ENCODE results near the gene RHBDD1. TPM values are rescaled to one million over a fixed set of nuclear protein-coding genes. Genes with fewer than 3 reads are reported as not detected.

The RHBDD1 gene
- total RNA-seq, 1 experiment from 2014 or later = 6.6 TPM

DNA sequence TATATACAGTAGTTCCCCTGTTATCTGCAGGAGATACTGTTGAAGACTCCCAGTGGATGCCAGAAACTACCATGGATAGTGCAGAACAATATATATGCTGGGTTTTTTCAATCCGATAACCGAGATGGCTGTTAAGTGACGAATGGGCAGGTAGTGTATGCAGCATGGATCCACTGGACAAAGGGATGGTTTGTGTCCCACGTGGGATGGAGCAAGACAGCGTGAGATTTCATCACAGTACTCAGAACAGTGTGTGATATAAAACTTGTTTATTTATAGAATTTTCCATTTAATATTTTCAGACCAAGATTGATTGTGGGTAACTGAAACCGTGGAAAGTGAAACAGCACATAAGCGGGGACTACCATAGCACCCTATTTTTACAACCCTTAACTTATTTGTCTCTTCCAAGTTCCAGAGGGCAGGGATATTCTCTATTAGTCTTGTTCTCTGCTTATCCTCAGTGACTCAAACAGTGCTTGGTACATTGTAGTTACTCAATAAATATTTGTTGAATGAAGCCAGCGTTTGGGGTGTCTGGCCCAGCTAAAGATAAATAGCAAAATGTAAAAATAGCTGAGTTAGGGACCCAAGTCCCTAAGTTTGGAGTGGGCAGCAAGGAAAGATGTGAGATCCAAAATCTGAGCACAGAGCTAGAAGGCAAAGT is 50.0 kb downstream of the RHBDD1 start:
- no peak for DNase-seq (ENCODE audit: low read depth)

DNA sequence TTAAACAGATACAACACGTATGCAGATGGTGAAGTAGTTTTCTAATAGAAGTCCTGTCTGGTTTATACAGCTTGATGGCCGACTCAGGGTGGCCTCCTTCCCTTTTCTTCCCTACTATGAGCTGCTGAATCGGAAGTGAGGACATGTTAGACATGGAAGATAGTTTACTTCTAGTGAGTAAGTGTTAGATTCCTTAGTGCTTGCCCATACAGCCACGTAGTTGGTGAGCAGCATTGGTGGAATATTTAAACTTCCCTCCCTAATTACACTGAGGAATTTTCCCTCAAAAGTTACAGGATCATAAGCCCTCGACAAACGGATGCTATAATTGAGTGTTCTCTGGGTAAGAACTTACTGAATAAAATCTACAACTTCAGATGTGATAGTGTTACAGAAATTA is 52.1 kb downstream of the RHBDD1 start:
- DNase-seq (ENCODE audit: low read depth) = peak; percentile 59

DNA sequence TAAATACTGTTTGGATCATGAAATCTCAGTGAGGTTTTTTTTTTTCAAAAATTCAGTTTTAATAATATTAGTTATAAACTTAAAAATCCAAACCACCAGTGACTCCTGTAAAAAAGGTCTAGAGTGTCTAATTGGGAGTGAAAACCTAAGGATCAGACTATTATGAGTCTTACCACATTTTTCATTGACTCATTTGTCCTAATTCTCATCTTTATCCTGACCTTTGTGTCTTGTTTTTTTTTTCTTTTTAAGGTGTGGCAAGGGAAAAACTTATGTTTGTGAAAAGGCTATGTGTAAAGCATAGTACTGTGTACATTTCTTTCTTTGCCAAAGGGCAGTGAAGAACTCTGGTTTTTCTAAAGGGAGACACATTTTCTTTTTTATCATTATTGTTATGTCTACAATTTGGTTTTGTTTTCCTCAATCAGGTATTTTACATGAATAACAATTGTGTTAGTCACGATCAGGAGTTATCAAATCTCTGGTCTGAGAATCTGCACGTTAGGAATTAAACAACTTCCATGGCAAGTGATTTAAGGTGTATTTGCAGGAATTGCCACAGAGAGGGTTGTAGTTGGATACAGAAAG is 52.6 kb downstream of the RHBDD1 start:
- peak; percentile 49 for DNase-seq (ENCODE audit: low read depth)

DNA sequence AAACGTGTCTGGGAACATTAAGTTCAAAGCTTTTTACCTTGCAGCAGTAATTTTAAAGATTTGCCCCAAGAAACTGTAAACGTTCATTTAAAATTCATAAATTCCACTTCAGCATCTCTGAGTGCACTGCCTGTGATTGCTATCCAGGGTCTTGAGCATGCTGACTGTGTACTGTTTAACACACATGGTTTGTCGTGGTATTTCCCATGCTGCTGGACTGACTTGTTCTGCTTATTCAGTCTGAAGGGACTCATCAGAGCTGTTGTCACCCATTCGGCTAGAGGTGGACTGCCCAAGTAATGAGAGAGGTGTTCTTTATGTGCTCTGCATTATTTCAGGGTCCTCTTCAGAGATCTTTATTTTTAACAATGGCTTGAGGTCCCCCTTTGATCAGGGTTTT is 53.1 kb downstream of the RHBDD1 start:
- no peak for DNase-seq (ENCODE audit: low read depth)

DNA sequence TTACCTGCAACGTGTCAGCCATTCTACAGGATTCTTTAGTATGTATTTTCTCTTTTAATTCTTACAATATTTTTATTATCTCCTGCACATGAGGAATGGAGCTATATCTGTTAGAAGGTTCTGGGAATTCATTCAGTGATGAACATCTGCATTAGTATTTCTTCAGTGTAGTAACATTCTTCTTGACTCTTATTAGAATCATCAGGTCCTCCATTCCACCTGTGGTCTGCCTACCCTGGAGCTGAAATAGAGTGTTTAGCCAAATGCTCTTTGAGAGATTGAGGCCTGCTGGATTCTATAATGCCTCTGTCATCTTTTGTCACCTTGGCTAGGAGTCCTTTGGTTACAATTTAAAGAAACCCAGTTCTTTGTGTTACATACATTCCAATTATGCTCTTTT is 54.4 kb downstream of the RHBDD1 start:
- no peak for DNase-seq (ENCODE audit: low read depth)

DNA sequence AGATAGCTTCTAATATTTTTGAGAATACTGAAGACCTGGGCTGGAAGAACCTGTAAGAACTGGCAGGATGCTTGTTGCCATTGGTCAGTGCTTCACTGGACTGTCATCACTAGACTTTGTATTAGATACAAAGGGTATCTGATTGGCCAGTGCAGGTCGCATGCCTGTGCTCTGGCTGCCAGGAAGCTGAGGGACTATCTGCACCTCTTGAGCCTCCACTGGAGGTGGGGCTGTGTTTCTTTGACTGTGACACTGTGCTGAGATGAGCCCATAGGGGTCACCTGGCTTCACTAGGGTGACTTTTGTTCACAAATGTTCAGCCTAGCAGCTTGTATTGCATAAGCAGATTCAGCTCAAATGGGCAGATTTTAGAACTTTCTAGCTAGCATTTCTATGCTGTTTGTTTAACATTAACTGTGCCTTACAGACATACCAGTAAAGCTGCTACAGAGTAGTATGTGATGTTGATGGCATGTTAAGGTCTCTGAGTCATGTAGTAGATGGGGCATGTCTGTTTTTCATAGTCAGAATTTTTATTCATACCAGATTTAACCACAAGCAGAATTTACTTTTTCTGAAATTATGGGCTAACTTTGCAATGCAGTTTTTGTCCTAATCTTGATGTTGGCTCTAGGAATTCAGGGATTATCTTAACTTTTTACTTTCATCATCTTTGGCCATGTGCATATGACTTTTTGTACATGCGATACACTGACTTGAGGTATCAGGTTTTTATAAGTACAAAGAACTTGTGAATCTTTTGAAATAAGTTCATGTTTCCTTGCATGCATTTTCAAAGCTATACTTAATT is 56.1 kb downstream of the RHBDD1 start:
- peak; percentile 67 for DNase-seq (ENCODE audit: low read depth)

DNA sequence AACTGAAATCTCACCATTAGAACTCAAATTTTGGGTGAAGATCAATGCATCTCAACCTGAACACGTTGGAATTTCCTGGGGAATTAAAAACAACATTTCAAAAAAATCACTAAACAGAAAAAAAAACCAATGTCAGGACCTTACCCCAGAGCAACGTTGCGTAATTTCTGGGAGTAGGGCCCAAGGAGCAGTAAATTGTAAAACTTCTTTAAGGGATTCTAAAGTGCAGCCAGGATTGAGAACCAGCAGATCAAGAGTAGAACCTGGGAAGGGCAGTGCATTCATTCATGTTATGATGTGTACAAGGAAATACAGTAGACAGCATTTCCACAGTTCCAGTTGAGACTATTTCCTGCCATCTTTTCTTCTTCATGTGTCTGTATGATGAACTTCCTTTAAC is 56.9 kb downstream of the RHBDD1 start:
- no peak for DNase-seq (ENCODE audit: low read depth)

DNA sequence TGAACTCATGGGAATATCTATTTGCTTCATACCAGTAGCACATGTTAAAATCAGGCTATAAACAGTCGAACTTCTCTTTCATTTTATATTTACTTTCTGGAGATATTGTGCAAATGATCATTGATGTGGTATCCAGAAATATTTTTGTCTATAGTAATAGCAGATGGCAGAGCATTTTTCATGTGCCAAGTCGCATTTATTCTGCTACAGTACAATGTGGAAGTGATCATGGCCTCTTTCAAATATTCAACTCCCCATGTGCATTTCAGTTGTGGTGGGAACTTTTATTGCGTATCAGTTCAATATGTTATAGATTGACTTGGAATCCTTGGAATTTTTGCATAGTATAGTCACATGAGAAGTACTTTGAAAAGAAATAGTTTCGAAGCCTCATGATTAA is 57.4 kb downstream of the RHBDD1 start:
- no peak for DNase-seq (ENCODE audit: low read depth)

DNA sequence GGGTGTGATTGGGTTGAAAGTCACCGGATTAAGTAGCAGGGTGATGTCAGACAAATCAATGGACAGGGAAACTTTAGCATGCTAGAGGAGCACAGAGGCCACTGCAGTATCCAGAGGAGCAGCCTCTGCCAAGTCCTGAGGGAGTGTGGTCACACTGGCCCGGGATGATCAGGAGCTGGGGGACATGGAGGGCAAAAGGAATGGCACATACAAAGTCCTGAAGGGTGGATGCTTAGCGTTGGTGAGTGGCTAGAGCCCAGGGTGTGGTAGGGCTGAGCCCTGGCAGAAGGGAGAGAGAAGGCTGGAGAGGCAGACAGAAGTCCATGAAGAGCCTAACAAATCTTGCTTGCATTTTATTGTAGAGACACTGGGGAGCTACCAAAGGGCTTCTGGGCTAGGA is 58.9 kb downstream of the RHBDD1 start:
- DNase-seq (ENCODE audit: low read depth) = no peak

DNA sequence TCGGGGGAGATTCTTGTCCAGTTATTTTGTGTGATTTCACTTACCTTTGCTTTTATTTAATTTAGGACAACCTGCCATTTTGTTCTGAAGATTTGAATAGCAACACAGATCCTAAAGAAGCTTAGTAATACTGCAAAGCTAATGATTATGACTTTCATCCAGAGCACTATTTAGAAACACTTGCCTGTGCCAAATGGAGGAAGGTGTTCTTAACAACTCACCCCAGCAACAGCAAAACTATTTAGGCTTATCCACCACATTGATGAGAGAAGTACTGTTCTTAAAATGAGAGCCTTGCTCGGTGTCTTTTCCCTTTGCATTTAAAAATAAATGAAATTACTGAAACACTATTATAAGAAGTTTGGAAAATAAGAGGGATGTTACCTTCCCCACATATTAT is 59.7 kb downstream of the RHBDD1 start:
- DNase-seq (ENCODE audit: low read depth) = no peak

DNA sequence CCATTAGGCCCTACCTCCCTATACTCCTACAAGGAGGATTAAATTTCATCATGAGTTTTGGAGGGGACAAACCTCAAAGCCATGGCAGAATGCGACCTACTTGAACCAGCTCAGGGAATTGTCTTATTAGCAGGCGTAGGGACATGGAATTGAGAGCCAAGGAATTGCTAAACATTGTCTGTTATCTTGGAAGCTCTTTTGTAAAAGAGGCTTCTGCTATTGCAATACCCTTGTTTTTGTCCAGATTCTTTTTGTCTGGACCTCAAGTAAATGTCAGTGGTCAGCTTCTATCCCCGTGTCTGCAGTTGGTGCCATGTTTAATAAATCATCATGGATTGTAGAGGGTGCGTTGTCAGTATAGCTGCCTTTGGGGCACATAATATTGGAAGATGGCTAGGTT is 62.3 kb downstream of the RHBDD1 start:
- DNase-seq (ENCODE audit: low read depth) = no peak

DNA sequence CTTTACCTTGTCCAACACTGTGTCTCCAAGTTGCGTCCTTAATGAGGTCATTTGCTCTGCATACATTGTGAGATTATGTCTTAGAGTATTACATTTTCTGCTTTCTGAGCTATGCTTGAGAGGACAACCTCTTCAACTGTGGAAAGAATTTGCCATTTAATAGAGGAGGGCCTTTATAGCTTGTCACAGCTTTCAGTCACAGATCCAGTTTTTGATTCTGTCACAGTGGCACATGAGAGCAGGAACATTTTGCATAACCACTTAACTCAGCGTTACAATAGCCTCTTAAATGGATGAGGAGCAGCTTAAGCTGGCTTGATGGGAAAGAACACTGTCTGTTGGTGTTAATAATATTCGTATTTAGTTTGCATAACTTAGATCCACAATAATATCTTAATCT is 63.0 kb downstream of the RHBDD1 start:
- DNase-seq (ENCODE audit: low read depth) = no peak

DNA sequence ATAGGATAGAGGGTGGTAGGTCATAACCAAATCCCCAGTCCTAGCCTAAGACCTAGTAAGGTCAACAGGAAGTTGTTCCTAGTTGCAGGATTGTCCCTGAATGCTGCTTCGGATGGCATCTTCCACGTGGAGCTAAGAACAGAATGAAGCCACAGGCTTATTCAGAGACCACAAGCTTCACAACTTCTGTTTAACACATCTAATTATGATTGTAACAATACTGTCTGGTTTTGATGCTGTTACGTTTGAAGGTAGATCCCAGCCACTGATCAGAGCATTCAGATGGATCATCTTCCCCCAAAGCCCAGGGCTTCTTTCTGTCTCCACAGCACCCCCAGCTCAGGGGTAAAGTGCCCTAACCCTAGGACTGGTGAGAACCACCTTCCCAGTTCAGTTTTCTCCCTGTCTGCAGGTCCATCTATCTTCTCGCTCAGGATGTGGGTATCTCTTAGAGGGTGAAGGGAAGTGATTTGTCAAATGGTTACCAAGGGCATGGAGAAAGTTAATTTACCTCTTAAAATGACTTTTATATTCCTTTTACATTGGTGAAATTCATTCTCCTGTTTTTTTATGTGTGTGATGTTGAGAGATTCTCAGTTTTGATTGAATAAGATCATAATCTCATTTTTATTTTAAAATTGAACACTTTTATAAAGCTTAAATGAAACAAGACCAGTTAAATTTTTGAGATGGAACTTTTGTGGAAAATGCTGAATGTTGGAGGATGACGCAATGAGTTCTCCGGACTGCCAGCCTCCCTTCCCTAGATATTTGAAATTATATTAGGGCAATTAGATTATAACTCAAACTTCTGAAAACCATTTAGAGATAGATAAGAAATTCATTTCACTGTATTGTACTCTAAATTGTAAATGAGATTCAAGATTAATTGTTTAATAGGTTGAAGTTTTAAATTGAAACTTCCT is 66.5 kb downstream of the RHBDD1 start:
- no peak for DNase-seq (ENCODE audit: low read depth)

DNA sequence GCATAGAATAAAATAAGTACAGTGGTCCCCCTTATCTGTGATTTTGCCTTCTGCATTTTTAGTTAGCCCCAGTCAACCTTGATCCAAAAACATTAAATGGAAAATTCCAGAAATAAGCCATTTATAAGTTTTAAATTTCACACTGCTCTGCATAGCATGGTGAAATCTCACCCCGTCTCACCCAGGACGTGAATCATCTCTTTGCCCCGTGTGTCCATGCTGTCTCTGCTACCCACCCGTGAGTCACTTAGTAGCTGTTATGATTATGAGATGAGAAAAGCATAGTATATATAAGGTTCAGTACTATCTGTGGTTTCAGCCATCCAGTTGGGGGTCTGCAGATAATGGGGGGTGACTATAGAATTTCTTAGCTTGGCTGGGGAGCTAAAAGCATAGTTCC is 67.3 kb downstream of the RHBDD1 start:
- DNase-seq (ENCODE audit: low read depth) = peak; percentile 92

DNA sequence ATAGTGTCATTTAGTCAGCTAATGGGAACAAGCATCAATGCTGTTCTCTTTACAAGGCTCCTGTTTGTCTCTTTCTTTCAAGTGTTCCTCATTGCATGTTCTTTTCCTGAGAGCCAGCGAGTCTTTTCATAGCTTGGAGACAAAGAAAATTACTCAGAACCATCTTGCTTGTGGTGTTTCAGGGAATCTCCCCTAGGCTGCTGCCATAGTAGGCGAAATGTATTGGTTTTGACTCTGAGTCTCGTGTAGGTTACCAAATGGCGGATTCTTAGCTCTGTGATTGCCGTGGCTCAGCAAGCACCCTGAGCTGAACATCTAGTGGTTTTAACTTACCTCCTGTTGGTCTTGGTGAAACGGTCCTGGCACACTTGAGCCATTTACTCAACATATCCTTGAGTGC is 68.7 kb downstream of the RHBDD1 start:
- no peak for DNase-seq (ENCODE audit: low read depth)

DNA sequence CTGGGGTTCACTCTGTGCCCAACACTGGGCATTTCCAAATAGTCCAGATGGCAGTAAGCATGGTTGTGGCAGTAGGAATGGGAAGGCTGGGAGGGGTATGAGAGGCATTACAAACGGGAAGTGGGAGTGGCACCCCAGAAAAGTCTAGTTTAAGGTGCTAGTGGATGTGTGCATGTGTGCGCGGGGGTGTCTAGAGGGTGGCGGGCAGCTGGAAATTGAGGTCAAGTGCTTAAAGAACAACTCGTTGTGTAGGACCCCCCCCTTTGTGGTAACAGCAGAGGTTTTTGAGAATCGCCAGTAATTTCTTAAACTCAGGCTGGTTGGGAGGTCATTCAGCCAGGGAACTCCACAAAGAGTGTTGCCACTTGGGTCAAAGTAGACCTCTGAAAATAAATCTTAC is 69.9 kb downstream of the RHBDD1 start:
- DNase-seq (ENCODE audit: low read depth) = no peak

DNA sequence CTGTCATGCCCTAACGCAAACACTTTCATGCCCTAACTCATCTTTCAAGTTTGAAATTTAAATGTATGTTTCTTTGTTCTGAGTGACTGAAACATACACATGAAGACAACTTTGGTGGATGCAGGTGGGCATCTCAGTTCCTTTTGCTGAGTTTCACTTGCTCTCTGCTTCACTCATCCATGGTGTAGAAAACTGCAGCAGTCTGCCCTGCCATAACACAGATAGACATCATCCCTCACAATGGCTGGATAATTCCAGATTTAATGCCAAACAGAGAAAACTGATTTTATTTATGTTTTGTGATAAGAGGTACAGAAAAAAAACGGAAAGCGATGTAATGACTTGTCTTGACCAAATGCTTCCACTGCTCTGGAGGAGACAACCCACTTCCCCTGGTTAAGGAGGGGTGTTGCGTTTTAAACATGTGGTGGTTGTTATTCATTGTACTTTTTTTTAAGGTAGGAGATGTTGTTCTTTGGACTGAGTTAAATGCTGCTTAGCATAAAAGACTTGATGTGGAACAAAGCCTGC is 70.4 kb downstream of the RHBDD1 start:
- DNase-seq (ENCODE audit: low read depth) = no peak

DNA sequence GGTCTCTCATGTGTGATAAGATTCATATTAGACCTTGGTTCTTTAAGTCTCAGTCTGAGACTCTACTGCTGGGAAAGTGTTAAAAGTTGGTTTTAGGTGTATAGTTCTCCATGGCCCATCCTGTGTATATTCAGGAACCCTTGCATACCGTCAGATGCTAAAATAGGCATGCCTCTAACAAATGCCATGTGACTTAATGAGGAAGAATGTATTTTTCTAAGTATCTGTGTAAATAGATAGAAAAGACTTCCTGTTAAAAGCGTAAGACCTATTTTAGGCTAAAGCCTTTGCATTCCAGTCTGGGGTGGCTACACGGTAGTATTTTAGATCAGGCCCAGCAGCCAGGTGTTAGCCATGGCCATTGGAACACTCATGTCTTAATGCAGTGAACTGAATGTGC is 73.3 kb downstream of the RHBDD1 start:
- DNase-seq (ENCODE audit: low read depth) = no peak

DNA sequence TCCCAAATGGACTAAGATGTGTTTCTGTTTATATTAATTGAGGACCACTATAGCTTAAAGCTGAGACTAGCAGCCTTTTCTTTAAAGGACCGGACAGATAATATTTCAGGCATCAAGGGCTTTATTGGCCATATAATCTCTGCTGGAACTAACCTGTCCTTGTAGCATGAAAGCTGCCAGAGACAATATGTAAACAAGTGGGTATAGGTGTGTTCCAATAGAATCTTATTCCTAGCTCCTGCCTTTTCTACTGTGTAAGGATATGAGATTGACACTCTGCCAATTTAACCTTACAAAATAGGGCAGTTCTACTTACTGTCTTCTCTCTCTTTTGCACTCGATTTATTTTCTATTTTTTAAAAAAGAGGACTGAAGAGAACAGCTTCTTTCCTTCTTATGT is 74.0 kb downstream of the RHBDD1 start:
- DNase-seq (ENCODE audit: low read depth) = no peak

DNA sequence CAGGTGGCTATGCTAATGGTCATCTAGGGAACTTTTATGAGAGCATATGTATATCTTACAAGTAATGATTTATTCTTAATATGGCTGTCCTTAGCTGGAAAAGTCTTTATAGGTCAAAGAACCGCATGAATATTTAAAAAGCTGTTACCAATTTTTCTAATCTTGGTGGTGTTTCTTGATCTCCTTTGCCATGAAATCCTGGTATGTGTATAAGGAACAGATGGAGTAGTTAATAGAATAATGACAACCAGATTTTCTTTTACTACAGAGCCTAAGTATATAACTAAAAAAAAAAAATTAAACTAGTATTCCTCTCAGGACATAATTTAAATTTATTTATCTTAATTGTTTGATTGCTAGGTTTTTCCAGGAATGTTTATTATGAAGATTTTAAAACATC is 74.5 kb downstream of the RHBDD1 start:
- no peak for DNase-seq (ENCODE audit: low read depth)

DNA sequence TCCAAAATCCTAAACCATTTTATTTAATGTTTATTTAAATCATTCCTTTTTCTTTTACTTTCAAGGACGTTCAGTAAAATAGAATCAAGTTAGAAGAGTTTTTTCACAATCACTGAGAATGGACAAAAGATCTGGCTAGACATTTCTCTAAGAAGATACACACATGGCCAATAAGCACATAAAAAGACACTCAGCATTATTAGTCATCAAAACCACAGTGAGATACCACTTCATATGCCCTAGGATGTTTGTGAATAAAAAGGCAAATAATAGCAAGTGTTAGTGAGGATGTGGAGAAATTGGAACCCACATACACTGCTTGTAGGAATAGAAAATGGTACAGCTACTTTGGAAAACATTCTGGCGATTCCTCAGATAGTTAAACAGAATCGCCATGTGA is 76.1 kb downstream of the RHBDD1 start:
- peak; percentile 85 for DNase-seq (ENCODE audit: low read depth)

DNA sequence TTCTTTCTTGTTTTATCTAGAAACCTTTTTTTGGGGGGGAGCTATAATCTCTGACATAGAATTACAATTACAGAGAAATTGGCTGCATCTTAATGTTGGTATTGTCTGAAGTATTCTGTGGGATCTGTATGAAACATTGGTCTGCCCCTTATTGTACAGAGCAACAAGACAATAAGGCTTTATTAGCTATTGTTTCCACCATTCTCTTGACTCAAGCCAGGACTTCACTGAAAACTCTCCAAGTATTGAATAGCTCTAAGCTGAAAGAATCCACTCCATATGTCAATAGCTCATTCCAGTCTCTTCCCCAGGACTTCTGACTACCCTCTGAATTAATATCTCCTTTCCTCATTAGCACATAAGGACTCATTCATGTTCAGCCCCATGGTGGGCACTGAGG is 77.8 kb downstream of the RHBDD1 start:
- no peak for DNase-seq (ENCODE audit: low read depth)
